ENCODE measurements around the gene RGS7.

DNA sequence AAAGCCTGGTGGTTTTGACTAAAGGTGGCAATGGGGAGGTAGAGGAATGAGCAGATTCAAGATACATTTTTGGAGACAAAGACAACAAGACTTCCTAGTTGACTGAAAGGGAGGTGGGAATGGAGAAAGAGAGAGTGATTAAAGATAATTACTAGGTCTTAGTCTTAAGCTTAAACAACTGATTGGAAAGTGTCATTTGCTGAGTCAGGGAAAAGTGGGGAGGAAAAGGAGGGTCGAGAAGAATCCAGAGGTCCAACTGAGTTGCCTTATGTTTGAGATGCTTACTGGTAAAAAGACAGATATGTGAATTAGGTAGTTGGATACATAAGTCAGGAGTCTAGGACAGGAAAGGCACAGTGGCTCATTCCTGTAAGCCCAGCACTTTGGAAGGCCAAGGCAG is 179.3 kb downstream of the RGS7 start:
- TF ChIP-seq, protein P1, sequence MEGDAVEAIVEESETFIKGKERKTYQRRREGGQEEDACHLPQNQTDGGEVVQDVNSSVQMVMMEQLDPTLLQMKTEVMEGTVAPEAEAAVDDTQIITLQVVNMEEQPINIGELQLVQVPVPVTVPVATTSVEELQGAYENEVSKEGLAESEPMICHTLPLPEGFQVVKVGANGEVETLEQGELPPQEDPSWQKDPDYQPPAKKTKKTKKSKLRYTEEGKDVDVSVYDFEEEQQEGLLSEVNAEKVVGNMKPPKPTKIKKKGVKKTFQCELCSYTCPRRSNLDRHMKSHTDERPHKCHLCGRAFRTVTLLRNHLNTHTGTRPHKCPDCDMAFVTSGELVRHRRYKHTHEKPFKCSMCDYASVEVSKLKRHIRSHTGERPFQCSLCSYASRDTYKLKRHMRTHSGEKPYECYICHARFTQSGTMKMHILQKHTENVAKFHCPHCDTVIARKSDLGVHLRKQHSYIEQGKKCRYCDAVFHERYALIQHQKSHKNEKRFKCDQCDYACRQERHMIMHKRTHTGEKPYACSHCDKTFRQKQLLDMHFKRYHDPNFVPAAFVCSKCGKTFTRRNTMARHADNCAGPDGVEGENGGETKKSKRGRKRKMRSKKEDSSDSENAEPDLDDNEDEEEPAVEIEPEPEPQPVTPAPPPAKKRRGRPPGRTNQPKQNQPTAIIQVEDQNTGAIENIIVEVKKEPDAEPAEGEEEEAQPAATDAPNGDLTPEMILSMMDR (IDR thresholded peaks at IDR 0.05) = no peak
- no peak for TF ChIP-seq SMC3 (IDR thresholded peaks at IDR 0.05)
